NCI-H1092 (cell line): ENCODE results near the gene TESPA1.
"Not testable (repeated sequence)": the region's sequence is repeated elsewhere in the genome, so short reads cannot be mapped to it uniquely, and the experiment has no call there.

Experiments
- DNase-seq: peaks from one replicate; lab custom pipeline; 2025; lab: John Stamatoyannopoulos, UW

The TESPA1 gene, protein sequence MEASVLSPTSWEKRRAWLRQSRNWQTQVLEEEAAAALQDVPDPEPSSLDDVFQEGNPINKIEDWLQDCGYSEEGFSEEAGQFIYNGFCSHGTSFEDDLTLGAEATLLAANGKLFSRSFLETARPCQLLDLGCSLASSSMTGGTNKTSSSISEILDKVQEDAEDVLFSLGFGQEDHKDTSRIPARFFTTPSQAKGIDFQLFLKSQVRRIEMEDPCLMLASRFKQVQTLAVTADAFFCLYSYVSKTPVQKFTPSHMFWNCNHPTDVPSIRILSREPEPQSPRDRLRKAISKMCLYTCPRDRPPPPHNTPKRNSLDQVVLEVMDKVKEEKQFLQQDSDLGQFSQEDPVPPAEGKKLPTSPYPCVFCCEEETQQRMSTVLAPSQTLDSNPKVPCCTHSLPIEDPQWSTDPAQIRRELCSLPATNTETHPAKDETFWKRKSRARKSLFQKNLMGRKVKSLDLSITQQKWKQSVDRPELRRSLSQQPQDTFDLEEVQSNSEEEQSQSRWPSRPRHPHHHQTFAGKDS

DNA sequence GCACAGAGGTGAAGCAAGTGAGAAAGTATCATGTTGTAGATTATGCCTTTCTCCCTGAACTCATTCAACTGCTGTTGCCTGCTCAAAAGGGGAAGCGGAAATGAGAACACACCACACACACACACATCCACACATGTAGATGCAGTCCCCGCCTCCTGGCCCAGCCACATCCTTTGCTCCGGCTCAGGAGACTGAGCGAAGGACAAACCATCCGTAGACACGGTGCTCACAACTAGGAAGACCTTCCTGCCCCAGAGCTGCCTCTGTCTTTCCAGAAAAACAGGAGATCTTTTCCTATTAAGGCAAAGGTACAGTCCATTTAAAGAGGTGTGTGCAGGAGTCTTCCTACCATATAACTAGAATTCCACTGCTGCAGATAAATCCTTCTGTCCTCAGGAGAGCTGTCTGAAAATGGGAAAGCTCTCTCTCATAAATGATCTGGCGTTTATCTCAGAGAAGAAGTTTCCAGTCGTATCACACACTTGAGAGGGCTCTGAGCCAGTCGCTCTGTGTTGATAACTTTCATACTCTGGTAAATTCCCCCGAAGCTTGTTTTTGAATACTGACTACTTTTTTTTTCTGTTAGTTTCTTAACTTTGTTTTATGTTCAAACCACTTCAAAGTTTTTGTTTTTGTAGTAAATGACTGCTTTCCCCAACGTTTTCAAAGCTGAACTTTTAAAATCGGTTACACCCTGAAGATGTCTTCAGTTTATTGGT, at the start of gene TESPA1:
TSS of gene TESPA1 (minus strand) at position 105 of the 719 bp plus-strand sequence. CDS start 10,200 bp downstream, outside the sequence.
- no peak for DNase-seq

DNA sequence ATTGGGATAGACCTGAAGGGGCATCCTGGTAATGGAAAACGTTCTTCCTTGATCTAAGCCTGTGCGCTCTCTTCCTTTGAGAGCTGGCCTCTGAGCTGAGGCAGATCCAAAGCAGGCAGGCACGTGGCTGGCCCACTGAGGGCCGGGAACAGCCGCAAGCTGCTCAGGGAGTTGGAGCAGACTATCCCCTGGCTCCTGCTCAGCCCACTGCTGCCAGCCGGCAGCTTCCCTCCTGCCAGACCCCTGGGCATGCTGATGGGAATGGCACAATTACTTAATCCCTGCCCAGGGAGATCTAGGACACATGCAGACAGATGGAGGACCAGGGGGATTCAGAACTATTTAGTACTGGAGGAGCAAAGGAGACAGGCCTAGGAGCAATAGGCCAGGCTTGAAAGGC, 49.7 kb upstream of the TESPA1 start:
- DNase-seq, result no peak

DNA sequence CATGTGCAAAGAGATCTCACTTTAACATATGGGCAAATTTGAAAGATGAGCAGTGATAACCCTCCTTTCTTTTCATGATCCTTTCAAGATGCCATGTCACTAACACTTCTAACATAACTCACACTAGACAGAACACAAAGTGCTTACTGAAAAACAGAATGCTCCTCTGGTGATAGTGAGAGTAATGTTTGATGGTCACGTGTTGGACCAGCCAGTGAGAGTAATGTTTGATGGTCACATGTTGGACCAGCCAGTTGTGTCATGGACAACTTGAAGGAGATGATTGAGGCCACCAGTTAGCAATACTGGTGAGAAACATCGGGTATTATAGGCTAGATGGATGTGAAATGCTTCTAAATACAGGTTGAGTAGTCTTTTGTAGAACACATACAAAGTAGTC, 40.9 kb upstream of the TESPA1 start:
- DNase-seq, result no peak

DNA sequence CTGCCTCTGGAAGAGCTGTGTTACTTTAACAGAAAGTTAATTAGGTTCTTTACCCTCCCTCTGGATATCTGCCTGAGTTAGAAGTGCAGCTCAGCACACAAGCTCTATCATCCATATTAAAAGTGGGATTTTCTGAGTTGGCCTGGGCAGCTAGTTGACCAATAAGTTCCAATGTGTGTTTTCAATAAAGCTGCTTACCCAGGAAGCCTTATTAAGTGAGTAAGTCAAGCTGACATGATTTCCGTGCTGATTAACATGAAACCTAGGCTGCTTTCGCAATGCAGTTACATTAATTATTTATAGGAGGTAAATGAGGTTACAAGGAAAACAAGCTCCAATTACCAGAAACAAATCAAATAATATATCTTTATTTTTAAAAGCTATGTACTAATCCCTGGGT, 40.0 kb upstream of the TESPA1 start:
- no peak for DNase-seq

DNA sequence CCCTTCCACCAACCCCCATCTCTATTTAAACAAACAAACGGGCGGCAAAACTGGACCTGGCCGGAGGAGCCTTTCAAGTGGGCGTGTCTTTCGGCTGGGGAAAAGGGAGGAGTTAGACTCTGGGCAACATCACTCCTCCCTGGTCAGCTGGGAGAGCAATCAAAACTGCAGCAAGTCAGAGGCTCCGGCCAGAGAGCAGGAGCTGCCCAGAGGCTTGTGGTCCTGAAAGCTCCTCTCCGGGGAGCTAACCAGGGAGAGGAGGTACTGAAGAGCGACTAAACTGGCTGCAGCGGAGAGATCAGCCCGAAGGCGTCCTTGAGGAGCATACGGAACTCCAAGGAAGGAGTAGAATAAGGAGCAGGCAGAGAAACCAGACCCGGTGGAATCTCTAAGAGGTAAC, 35.2 kb upstream of the TESPA1 start, which contains the start of gene NEUROD4:
TSS of gene NEUROD4 (plus strand) at position 191 of the 400 bp plus-strand sequence. CDS start 6,466 bp downstream, outside the sequence.
- no peak for DNase-seq

DNA sequence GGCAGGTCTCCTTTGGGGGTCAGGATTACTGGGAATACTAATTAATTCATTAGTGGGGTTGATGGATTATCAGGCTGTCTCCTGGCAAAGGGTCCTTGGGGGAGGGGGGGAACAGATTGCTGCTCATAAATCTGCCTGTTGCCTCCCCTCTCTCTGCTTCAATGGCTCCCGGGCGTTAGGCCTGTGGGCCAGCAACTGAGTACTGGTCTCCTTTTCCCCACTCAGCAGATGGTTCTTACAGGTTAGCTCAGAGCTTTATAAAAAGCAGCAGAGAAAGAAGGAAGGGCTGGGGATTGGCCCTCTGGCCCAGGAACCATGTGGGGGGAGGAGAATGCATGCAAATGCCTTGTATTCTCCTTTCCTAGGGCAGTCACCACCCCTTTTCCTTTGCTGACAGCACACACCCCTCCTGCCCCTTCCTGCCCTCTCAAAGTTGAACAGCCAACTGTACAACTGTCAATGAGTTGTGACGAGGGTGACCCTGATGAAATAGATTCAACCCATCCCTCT, 32.9 kb upstream of the TESPA1 start:
- DNase-seq, result no peak

DNA sequence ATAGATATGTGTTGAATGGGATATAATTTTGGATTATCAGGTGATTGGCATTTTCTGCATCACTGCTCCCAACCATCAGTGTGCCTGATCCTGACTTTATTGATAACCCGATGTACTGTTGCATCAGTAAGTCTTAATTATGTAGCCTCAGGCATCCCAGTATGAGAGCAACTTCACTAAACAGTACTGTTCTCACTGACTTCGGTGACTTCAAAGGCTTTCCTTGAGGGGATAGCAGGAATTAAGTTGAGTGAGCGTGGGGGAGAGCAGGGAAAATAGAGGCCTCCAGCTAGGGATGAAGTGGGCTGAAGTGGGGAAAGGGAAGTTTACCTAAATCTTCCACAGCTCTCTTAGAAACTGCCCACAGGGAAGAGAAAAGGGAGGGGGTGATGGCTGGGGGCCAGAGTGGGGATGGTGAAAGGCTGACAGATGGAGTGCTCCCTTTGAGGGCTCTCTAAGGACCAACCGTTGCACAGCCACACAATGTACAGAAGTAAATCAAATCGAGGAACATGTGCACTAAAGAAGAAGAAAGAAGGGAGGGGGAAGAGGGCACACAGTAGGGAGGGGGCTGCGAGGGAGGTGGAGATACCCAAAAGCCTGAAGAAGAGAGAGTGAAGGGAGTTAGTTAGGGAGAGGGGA, 24.5 kb upstream of the TESPA1 start:
- peak; percentile 49 for DNase-seq

DNA sequence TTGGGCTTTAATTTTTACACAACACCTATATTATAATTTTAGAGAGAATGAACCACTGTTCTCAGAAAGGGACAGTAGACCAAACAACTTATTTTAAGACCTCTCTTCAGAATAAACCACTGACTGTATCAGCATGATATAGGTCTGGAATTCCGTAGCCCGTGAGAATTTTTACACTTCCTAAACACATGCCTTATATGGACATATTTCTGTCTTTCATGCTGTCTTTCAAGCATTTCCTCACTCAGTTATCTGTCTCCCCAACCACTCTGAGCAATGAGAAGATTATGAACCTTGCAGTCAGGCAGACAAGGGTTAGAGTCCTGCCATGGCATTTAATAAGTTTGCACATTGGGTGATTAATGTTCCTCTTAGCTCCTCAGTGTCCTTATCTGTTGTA, 17.8 kb upstream of the TESPA1 start:
- DNase-seq, result no peak

DNA sequence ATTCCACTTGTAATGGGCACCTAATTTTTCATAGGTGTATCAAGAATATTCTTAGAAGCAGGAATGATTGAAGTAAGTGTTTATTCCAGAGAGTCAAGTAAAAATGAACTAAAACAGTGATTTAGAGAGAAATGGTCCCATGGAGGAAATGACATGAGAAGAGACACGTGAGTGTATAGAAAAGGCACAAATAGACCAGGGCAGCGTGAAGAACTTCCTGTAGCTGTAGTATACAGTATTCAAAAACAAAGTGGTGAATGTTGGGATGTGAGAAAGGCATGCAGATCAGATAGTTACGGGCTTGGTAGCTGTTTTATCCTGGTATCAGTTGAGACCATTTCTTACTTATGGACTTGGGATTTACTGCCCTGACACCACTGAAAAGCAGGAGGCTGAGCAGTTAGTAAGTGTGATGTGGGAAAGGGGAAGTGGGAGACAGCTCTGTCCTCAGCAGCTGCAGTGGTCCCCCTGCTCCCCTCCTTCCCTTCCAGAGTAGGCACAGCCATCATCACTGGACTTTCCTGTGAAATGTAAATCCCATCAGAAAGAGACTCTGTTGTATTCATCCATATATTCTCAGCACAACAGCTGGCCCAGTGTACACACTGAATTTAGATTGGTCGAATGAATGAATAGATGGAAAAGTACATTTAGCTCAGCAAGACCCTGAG, 16.8 kb upstream of the TESPA1 start:
- DNase-seq, result no peak

DNA sequence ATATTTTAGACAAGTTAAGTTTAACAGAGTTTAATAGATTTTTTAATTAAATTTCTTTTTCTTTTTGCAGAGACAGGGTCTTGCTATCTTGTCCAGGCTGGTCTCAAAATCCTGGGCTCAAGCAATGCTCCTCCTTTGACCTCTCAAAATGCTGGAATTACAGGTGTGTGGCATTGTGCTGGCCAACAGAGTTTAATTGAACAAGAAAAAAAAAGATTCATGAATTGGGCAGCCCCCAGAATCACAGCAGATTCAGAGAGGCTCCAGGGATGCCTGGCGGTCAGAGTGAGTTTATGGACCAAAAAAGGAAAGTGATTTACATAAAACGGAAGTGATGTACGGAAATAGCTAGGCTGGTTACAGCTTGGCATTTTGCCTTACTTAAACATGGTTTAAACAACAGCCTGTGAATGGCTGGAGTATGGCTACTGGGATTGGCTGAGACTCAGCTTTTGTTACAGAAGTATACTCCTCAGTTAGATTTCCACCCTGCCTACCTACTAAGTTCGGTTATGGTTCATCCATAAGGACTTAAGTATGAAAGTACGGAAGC, 14.5 kb upstream of the TESPA1 start:
- DNase-seq, result no peak

DNA sequence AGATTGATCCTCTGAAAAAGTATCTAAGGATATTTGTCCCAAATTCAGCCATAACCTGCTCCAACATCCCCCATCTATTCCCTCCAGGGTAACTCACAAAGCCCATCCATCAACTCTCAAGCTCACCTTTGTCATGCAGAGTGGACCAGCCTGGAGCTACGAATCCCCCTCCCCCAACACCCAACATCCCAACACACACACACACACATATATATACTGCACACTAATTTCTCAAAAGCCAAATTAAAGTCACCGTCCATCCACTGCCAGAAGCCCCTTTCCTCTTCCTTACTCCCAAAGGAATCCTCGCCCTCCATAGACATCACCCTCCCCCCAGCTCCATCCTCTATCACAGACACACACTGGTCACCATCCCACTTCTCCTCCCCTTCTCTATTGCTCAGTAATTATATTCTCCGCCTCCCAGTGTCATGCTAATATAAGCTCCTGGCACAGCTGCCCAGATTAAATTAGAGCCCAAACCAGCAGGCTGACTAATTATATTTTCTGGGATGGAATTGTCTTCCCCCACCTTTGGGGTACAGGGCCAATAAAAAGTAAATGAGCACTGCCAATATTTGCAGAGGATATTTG, 13.5 kb upstream of the TESPA1 start:
- no peak for DNase-seq

DNA sequence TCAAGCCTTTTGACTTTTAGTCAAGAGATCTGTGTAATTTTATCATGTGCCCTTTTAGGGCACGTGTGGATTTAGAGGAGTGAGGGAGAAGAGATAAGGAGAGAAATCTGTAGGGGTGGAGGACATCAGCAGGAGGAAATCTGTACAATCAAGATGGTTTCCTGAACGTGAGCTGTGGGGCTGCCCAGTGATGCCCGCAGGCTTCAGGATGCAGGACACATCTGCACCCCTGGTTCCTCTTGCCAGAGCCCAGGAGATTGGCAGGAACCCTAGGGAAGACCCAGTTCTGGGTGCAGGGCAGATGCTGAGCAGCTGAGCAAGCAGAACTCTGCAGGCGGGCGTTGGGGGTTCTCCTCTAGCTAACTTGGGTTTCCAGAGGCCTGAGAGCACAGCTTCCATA, 11.6 kb upstream of the TESPA1 start:
- no peak for DNase-seq

DNA sequence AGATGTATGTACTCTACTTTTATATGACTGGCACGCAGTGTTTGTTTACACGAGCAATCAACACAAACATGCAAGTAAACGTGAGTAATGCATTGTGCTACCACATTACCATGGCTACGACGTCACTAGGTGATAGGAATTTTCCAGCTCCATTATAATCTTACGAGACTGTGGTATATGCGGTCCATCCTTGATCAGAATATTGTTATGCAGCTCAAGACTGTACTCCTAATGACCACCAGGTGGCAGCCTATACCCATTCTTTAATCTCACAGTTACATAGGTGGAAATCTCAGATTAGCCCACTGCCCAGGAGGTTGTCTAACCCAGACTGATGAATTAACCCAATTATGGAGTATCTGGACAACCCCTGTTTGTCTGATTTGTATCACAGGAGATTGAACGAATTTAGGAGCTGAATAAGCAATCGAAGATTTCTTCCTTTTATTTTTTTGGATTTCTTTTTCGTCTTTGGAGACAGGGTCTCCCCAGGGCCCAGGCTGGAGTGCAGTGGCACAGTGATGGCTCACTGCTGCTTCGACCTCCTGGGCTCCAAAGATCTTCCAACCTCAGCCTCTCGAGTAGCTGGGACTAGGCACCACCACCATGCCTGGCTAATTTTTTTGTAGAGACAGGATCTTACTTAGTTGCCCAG, 8.7 kb upstream of the TESPA1 start:
- peak; percentile 40 for DNase-seq

DNA sequence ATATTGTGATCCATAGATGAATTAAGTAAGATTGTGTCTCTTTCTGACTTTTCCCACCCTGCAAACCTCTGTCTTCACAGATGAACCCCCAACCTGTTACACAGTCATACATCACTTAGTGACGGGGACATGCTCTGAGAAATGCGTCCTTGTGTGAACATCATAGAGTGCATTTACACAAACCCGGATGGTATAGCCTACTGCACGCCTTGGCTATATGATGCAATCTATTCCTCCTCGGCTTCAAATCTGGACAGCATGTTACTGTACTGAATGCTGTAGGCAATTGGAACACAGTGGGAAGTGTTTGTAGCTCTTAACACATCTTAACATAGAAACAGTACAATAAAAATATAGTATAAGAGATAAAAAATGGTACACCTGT, 7.4 kb upstream of the TESPA1 start:
- no peak for DNase-seq

DNA sequence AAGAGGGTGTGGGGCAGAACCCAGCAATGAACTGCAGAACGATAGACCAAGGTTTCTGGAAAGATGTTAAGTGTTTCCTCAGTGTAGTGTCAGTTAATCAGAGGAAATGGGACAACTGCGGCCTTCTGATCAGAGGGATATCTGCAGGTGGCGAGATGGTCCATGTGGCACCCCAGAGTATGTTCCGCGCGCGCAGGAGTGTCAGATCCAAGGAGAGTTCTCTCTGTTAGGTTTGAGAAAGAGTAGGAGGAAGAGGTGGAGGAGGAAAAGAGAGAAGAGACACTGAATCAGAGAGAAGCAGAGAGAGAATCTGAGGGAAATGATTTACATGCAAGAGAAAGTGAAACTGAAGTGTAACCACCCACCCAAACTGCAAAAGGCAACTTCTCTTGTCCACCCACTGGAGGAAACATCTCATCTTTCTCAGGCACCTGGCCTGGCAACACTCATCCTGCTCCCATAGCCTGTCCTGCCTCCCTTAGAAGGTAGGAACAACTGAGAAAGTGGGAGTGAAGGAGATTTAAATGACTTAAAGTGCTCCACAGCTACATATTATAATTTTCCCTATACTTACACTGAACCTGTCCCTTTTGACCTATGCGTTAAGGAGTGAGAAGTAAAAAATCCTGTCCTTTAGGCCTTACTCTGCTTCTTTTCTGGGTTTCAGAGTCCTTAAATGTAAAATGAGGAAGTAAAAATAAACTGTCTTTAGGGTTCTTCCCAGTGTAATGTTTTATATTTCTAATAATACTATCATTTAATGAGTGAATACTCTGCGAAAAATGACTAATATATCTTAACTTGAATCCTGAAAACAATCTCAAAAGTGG, 6.8 kb upstream of the TESPA1 start:
- no peak for DNase-seq

DNA sequence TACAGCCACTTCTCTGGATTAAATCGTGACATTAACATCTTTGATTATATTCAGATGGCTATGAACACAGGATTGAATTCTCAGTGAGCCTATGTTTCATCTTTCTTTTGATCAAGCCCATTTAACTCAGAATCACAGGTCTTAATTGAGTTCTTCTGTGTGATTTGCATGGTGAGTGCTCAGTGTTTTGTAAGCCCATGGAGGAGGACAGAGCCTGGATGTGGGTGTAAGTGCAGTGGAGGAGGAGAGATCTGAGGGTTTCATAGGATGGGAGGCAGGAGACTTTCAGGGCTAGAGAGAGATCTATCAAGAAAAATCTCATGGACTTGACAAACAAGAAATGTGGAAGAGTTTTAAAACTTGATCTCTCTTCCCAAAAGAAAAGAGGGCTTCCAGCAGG, 5.3 kb upstream of the TESPA1 start:
- no peak for DNase-seq

DNA sequence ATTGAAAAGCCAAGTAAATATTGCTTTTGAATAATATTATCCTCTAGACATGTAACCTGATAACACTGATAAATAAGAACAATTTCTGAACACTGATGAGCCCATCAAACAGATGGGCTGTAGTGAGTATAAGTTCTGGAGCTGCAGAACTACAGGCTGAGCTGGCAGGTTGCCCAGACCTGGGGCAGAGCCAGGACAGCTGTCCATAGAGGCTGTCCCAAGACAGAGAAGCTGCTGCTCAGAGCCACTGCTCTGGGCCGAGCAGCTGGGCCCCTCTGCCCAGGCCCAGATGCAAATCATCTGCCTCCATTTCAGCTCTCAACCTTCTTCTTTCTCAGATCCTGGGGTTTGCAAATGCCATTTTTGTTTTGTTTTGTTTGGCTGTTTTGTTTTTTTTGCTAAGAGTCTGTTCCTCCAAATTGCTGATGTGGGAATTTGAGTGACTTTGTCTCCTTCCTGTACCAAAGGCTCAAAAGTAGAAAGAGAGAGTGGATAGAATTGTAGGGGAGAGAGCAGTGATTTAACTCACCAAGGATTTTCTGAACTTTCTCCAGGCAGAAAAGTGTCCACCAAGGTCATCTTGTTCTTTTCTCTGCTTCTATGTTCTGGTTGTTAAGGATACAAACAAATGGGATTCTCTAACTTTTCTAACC, 4.0 kb upstream of the TESPA1 start:
- peak; percentile 70 for DNase-seq

DNA sequence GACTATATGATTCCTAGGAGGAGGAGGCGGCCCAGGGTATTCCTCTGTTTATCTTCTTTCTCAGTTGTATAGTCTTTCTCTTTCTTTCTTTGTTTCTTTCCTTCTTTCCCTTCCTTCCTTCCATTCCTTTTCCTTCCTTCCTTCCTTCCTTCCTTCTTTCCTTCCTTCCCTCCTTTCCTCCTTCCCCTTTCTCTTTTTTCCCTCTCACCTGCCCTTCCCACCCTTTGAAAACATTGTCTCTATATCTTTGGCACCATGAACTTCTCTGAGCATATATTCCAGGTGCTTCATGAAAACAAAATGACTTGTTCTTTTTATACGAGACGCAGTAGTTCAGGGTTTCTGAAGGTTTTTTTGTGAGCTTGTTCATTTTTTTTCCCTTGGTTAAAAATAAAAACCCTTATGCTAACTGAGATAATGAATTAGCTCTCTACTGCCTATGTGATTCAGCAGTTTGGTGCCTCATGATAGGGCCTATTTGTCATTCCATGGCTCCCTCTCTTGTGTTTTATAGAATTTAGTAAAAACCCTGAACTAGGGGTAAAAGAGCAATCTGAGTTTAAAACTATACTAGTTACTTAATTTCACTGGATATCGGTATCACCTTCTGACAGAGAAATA, 3.2 kb upstream of the TESPA1 start:
- DNase-seq, result no peak

DNA sequence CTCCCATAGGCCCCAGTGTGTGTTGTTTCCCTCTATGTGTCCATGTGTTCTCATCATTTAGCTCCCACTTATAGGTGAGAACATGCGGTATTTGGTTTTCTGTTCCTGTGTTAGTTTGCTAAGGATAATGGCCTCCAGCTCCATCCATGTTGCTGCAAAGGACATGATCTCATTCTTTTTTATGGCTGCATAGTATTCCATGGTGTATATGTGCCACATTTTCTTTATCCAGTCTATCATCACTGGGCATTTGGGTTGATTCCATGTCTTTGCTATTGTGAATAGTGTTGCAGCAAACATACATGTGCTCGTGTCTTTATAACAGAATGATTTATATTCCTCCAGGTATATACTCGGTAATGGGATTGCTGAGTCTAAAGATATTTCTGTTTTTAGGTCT, 2.2 kb upstream of the TESPA1 start:
- not testable (repeated sequence) for DNase-seq
